Stimulated activated CD4-positive, alpha-beta T cell treated with anti-CD3 and anti-CD28 coated beads, Interleukin-4, amount 100 ng/mL, for 4 hours (primary cell): ENCODE data around the gene HELQ.
"Not testable (repeated sequence)": the region's sequence is repeated elsewhere in the genome, so short reads cannot be mapped to it uniquely, and the experiment has no call there.

Experiments used
- DNase-seq, 2 experiments: peaks; one replicate each; pipeline ENCODE4 v3.0.0-alpha.2; 2020

HELQ gene

GRCh38 chr4:83455281-83456183, at the start of gene HELQ, which contains the start of gene MRPS18C:
HELQ (minus strand) TSS chr4:83455823; CDS start chr4:83455693, 130 bp downstream.
MRPS18C (plus strand) TSS chr4:83456058; CDS start chr4:83456078, 20 bp downstream.
- DNase-seq: peak; percentile 82 to 96

GRCh38 chr4:83504996-83505395, 49.4 kb upstream of the HELQ start:
- DNase-seq: no peak

GRCh38 chr4:83504503-83504902, 48.9 kb upstream of the HELQ start:
- no peak for DNase-seq

- peak in 1 of 2 experiments; percentile 6 for DNase-seq
Observed at GRCh38 chr4:83503974-83504373, 48.4 kb upstream of the HELQ start.

- not testable (repeated sequence) for DNase-seq
Observed at GRCh38 chr4:83501671-83502070, 46.0 kb upstream of the HELQ start.

GRCh38 chr4:83498187-83498586, 42.6 kb upstream of the HELQ start:
- no peak for DNase-seq

GRCh38 chr4:83496085-83496917, 40.7 kb upstream of the HELQ start:
- not testable (repeated sequence) for DNase-seq

- DNase-seq: no peak
Observed at GRCh38 chr4:83490876-83491450, 35.3 kb upstream of the HELQ start.

- no peak for DNase-seq
Observed at GRCh38 chr4:83489711-83490326, 34.2 kb upstream of the HELQ start.

- no peak for DNase-seq
Observed at GRCh38 chr4:83486457-83487129, 31.0 kb upstream of the HELQ start.

GRCh38 chr4:83484500-83485461, 29.2 kb upstream of the HELQ start, which contains the start of gene ABRAXAS1:
ABRAXAS1 (minus strand) TSS chr4:83485100; CDS start chr4:83485072, 28 bp downstream.
- DNase-seq: peak; percentile 92 to 95

- DNase-seq: no peak
Observed at GRCh38 chr4:83473966-83474365, 18.3 kb upstream of the HELQ start.

GRCh38 chr4:83473423-83473822, 17.8 kb upstream of the HELQ start:
- no peak for DNase-seq

- no peak for DNase-seq
Observed at GRCh38 chr4:83456184-83456501, 520 bp upstream of the HELQ start.

GRCh38 chr4:83454686-83455085, 937 bp downstream of the HELQ start:
- DNase-seq: no peak

- no peak for DNase-seq
Observed at GRCh38 chr4:83449009-83449408, 6.6 kb downstream of the HELQ start.

- DNase-seq: no peak
Observed at GRCh38 chr4:83440899-83441298, 14.7 kb downstream of the HELQ start.

GRCh38 chr4:83440148-83440814, 15.3 kb downstream of the HELQ start:
- DNase-seq: no peak

- no peak for DNase-seq
Observed at GRCh38 chr4:83438719-83439118, 16.9 kb downstream of the HELQ start.

GRCh38 chr4:83436680-83437079, 18.9 kb downstream of the HELQ start:
- DNase-seq: no peak
